Neural progenitor cell (in vitro differentiated cells): ENCODE results near the gene GHRH. TPM values are rescaled to one million over a fixed set of nuclear protein-coding genes. Genes with fewer than 3 reads are reported as not detected.
A peak's percentile ranks its signal among the peaks of the same experiment; 100 is the strongest.

ENCODE experiments used
- DNase-seq: peaks from one replicate; pipeline ENCODE4 v3.0.0-alpha.2; 2016; ENCODE audit warnings: low spot score
- H2AFZ ChIP-seq: fragments of 200-600 bp; sonication (generic); replicated peaks from 2 replicates; pipeline ENCODE4 v1.6.1; 2016; ENCODE audit warnings: antibody characterized with exemption
- H3F3A ChIP-seq: fragments of 200-600 bp; sonication (generic); 2 replicates; pipeline ENCODE4 v1.6.1; 2016; ENCODE audit warnings: antibody characterized with exemption, low read depth
- H3K27ac ChIP-seq: fragments of 200-600 bp; sonication (generic); 2 replicates; pipeline ENCODE4 v1.5.1; 2016; ENCODE audit warnings: mild to moderate bottlenecking
- H3K27me3 ChIP-seq: fragments of 200-600 bp; sonication (generic); 2 replicates; pipeline ENCODE4 v1.6.1; 2016; ENCODE audit warnings: mild to moderate bottlenecking, moderate library complexity
- H3K36me3 ChIP-seq: fragments of 200-600 bp; sonication (generic); 2 replicates; pipeline ENCODE4 v1.5.1; 2016
- H3K4me1 ChIP-seq: fragments of 200-600 bp; sonication (generic); 2 replicates; pipeline ENCODE4 v1.6.1; 2016; ENCODE audit warnings: mixed run types
- H3K4me2 ChIP-seq: fragments of 200-600 bp; sonication (generic); 2 replicates; pipeline ENCODE4 v1.6.1; 2016
- H3K4me3 ChIP-seq: fragments of 200-600 bp; sonication (generic); 2 replicates; pipeline ENCODE4 v1.5.1; 2016
- H3K79me2 ChIP-seq: fragments of 200-600 bp; sonication (generic); 2 replicates; pipeline ENCODE4 v1.6.1; 2016; ENCODE audit warnings: low read depth
- H3K9ac ChIP-seq: fragments of 200-600 bp; sonication (generic); 2 replicates; pipeline ENCODE4 v1.6.1; 2016
- H3K9me3 ChIP-seq: fragments of 200-600 bp; sonication (generic); 2 replicates; pipeline ENCODE4 v1.5.1; 2016; ENCODE audit warnings: low read depth
- H4K20me1 ChIP-seq: fragments of 200-600 bp; sonication (generic); 2 replicates; pipeline ENCODE4 v1.6.1; 2016; ENCODE audit warnings: low read depth
- H3K27ac Mint-ChIP-seq: 3 replicates; pipeline ENCODE4 v1.8.0; 2021; ENCODE audit warnings: mixed read lengths
- H3K27me3 Mint-ChIP-seq: 2 replicates; pipeline ENCODE4 v1.8.0; 2022; ENCODE audit warnings: low read depth, mild to moderate bottlenecking, inconsistent platforms, moderate library complexity, mixed read lengths; ENCODE audit not compliant: insufficient read depth
- H3K36me3 Mint-ChIP-seq: 3 replicates; pipeline ENCODE4 v1.8.0; 2021; ENCODE audit warnings: mixed read lengths
- H3K4me1 Mint-ChIP-seq: 3 replicates; pipeline ENCODE4 v1.8.0; 2021; ENCODE audit warnings: mixed read lengths
- H3K4me3 Mint-ChIP-seq: 3 replicates; pipeline ENCODE4 v1.8.0; 2021; ENCODE audit warnings: mild to moderate bottlenecking, moderate library complexity, mixed read lengths
- H3K9me3 Mint-ChIP-seq: 3 replicates; pipeline ENCODE4 v1.8.0; 2020; ENCODE audit warnings: mixed read lengths
- CTCF ChIP-seq: fragments of 200-600 bp; sonication (generic); IDR thresholded peaks from 2 replicates; pipeline ENCODE4 v1.5.1; 2017; ENCODE audit warnings: antibody characterized with exemption, mild to moderate bottlenecking
- EZH2 ChIP-seq: fragments of 200-600 bp; sonication (generic); IDR thresholded peaks from 2 replicates; pipeline ENCODE4 v1.6.1; 2017; ENCODE audit warnings: antibody characterized with exemption, mild to moderate bottlenecking, moderate library complexity
- EZH2phosphoT487 ChIP-seq: fragments of 200-600 bp; sonication (generic); IDR thresholded peaks from 2 replicates; pipeline ENCODE4 v1.6.1; 2017; ENCODE audit warnings: antibody characterized with exemption
- total RNA-seq: library from RNA; depleted of rRNA; stranded (reverse); fragments of >200 nt; gene quantifications from 2 replicates; pipeline ENCODE4 v1.2.3, GENCODE V29; 2015; ENCODE audit warnings: low replicate concordance

Gene GHRH
- total RNA-seq, 1 donor from 2014 or later = not detected

- Histone ChIP-seq H4K20me1 (no peaks in the 10 kb centered on the region), H3K9me3 (peaks cover 6% of the 10 kb centered on the region), H2AFZ (no peak overlapping the region), H3K79me2 (no peaks in the 10 kb centered on the region), H3K4me2 (no peak overlapping the region), H3K27ac (no peak overlapping the region), H3K9ac (no peak overlapping the region), H3K4me1 (peaks cover 55% of the 10 kb centered on the region), H3K27me3 (no peaks in the 10 kb centered on the region), H3K36me3 (peaks cover 6% of the 10 kb centered on the region), H3K4me3 (no peak overlapping the region), H3F3A (peaks cover 73% of the 10 kb centered on the region)
- Mint-ChIP-seq H3K27ac (peak overlapping the region; percentile 22), H3K36me3 (peaks cover 7% of the 10 kb centered on the region), H3K4me1 (peaks cover 60% of the 10 kb centered on the region), H3K27me3 (peaks cover 12% of the 10 kb centered on the region), H3K9me3 (peaks cover 6% of the 10 kb centered on the region), H3K4me3 (no peak overlapping the region)
- TF ChIP-seq EZH2phosphoT487 = no peak
- no peak for TF ChIP-seq EZH2
- no peak for TF ChIP-seq CTCF
- DNase-seq = no peak
Measured at GRCh38 chr20:37254114-37254878, 7.3 kb downstream of the GHRH start.

- Mint-ChIP-seq H3K4me1 (peaks cover 51% of the 10 kb centered on the region), H3K4me3 (peak overlapping the region; percentile 10), H3K27me3 (peaks cover 9% of the 10 kb centered on the region), H3K27ac (peak overlapping the region; percentile 98), H3K9me3 (peaks cover 6% of the 10 kb centered on the region), H3K36me3 (peaks cover 13% of the 10 kb centered on the region)
- H3K36me3 ChIP-seq = peaks cover 6% of the 10 kb centered on the region
- no peak for TF ChIP-seq EZH2
- TF ChIP-seq EZH2phosphoT487 = no peak
- no peak for TF ChIP-seq CTCF
- peaks cover 6% of the 10 kb centered on the region for H3K9me3 ChIP-seq
- H3K79me2 ChIP-seq = no peaks in the 10 kb centered on the region
- no peak for DNase-seq
- peak overlapping the region; percentile 96 for H3K27ac ChIP-seq
- no peak overlapping the region for H2AFZ ChIP-seq
- H3F3A ChIP-seq = peaks cover 61% of the 10 kb centered on the region
- H3K4me1 ChIP-seq = peaks cover 43% of the 10 kb centered on the region
- H4K20me1 ChIP-seq = no peaks in the 10 kb centered on the region
- no peaks in the 10 kb centered on the region for H3K27me3 ChIP-seq
- no peak overlapping the region for H3K9ac ChIP-seq
- no peak overlapping the region for H3K4me3 ChIP-seq
- peak overlapping the region; percentile 26 for H3K4me2 ChIP-seq
Measured at GRCh38 chr20:37253087-37253486, 8.5 kb downstream of the GHRH start.

- no peak for TF ChIP-seq EZH2
- TF ChIP-seq EZH2phosphoT487 = no peak
- TF ChIP-seq CTCF = no peak
- Mint-ChIP-seq H3K4me1 (peaks cover 53% of the 10 kb centered on the region), H3K4me3 (peak overlapping the region; percentile 14), H3K27me3 (peaks cover 9% of the 10 kb centered on the region), H3K27ac (peak overlapping the region; percentile 97), H3K36me3 (peaks cover 13% of the 10 kb centered on the region), H3K9me3 (peaks cover 6% of the 10 kb centered on the region)
- Histone ChIP-seq H3K27me3 (no peaks in the 10 kb centered on the region), H3K27ac (peak overlapping the region; percentile 96), H3K4me2 (peak overlapping the region; percentile 56), H3F3A (peaks cover 62% of the 10 kb centered on the region), H3K36me3 (peaks cover 6% of the 10 kb centered on the region), H3K79me2 (no peaks in the 10 kb centered on the region), H2AFZ (no peak overlapping the region), H4K20me1 (no peaks in the 10 kb centered on the region), H3K9ac (no peak overlapping the region), H3K9me3 (peaks cover 6% of the 10 kb centered on the region), H3K4me3 (no peak overlapping the region), H3K4me1 (peaks cover 40% of the 10 kb centered on the region)
- DNase-seq = peak; percentile 91
Measured at GRCh38 chr20:37251825-37252477, 9.7 kb downstream of the GHRH start.
